ENCODE measurements around the gene GGACT. TPM values are rescaled to one million over a fixed set of nuclear protein-coding genes. Genes with fewer than 3 reads are reported as not detected.

GGACT gene
- total RNA-seq, 1 experiment from 2014 or later, result 0.97 TPM

GRCh38 chr13:100610391-100611347 lies 22.1 kb upstream of the GGACT start:
- Histone ChIP-seq H3K36me3 (no peaks in the 10 kb centered on the region), H3K4me1 (no peaks in the 10 kb centered on the region), H3K9me3 (replicated peaks) (no peaks in the 10 kb centered on the region), H3K4me3 (no peak overlapping the region), H3K27ac (no peak overlapping the region), H3K27me3 (no peaks in the 10 kb centered on the region)
- no peak for DNase-seq

- Histone ChIP-seq H3K4me3 (no peak overlapping the region), H3K36me3 (no peaks in the 10 kb centered on the region), H3K4me1 (no peaks in the 10 kb centered on the region), H3K27ac (no peak overlapping the region), H3K9me3 (replicated peaks) (no peaks in the 10 kb centered on the region), H3K27me3 (no peaks in the 10 kb centered on the region)
- no peak for DNase-seq
These were observed 20.3 kb upstream of the GGACT start for GRCh38 chr13:100608906-100609305.

- H3K4me3 ChIP-seq, result no peak overlapping the region
- no peak overlapping the region for H3K27ac ChIP-seq
- no peaks in the 10 kb centered on the region for H3K9me3 ChIP-seq (replicated peaks)
- DNase-seq, result no peak
- H3K36me3 ChIP-seq, result no peaks in the 10 kb centered on the region
- no peaks in the 10 kb centered on the region for H3K4me1 ChIP-seq
- no peaks in the 10 kb centered on the region for H3K27me3 ChIP-seq
These were observed 19.9 kb upstream of the GGACT start for GRCh38 chr13:100608489-100608888.

GRCh38 chr13:100604918-100605710 lies 16.5 kb upstream of the GGACT start:
- Histone ChIP-seq H3K36me3 (no peaks in the 10 kb centered on the region), H3K9me3 (replicated peaks) (no peaks in the 10 kb centered on the region), H3K27me3 (no peaks in the 10 kb centered on the region), H3K27ac (no peak overlapping the region), H3K4me3 (no peak overlapping the region), H3K4me1 (no peaks in the 10 kb centered on the region)
- no peak for DNase-seq

- Histone ChIP-seq H3K36me3 (no peaks in the 10 kb centered on the region), H3K27me3 (no peaks in the 10 kb centered on the region), H3K9me3 (replicated peaks) (no peaks in the 10 kb centered on the region), H3K4me3 (no peak overlapping the region), H3K4me1 (no peaks in the 10 kb centered on the region), H3K27ac (no peak overlapping the region)
- no peak for DNase-seq
These were observed 14.0 kb upstream of the GGACT start for GRCh38 chr13:100602493-100603111.

- H3K4me1 ChIP-seq, result no peaks in the 10 kb centered on the region
- H3K27me3 ChIP-seq, result no peaks in the 10 kb centered on the region
- H3K4me3 ChIP-seq, result no peak overlapping the region
- H3K27ac ChIP-seq, result no peak overlapping the region
- H3K9me3 ChIP-seq (replicated peaks), result no peaks in the 10 kb centered on the region
- no peak for DNase-seq
- no peaks in the 10 kb centered on the region for H3K36me3 ChIP-seq
These were observed 13.1 kb upstream of the GGACT start for GRCh38 chr13:100601716-100602115.

GRCh38 chr13:100600915-100601314 lies 12.3 kb upstream of the GGACT start:
- no peaks in the 10 kb centered on the region for H3K36me3 ChIP-seq
- no peak for DNase-seq
- no peak overlapping the region for H3K27ac ChIP-seq
- H3K9me3 ChIP-seq (replicated peaks), result no peaks in the 10 kb centered on the region
- no peaks in the 10 kb centered on the region for H3K27me3 ChIP-seq
- H3K4me1 ChIP-seq, result no peaks in the 10 kb centered on the region
- H3K4me3 ChIP-seq, result no peak overlapping the region

- H3K27me3 ChIP-seq, result no peaks in the 10 kb centered on the region
These were observed 11.9 kb upstream of the GGACT start for GRCh38 chr13:100600461-100600860.

GRCh38 chr13:100597253-100597652 lies 8.7 kb upstream of the GGACT start:
- DNase-seq, result no peak
- Histone ChIP-seq H3K27ac (no peak overlapping the region), H3K4me3 (no peak overlapping the region), H3K4me1 (no peaks in the 10 kb centered on the region), H3K36me3 (no peaks in the 10 kb centered on the region), H3K9me3 (replicated peaks) (no peaks in the 10 kb centered on the region), H3K27me3 (no peaks in the 10 kb centered on the region)

More at GRCh38 chr13:100600461-100600860, 11.9 kb upstream of the GGACT start:
- Histone ChIP-seq H3K4me1 (no peaks in the 10 kb centered on the region), H3K9me3 (replicated peaks) (no peaks in the 10 kb centered on the region), H3K36me3 (no peaks in the 10 kb centered on the region), H3K27ac (no peak overlapping the region), H3K4me3 (no peak overlapping the region)
- no peak for DNase-seq

- H3K36me3 ChIP-seq, result no peaks in the 10 kb centered on the region
- H3K27me3 ChIP-seq, result no peaks in the 10 kb centered on the region
- H3K4me3 ChIP-seq, result no peak overlapping the region
- no peaks in the 10 kb centered on the region for H3K4me1 ChIP-seq
- no peak for DNase-seq
- no peaks in the 10 kb centered on the region for H3K9me3 ChIP-seq (replicated peaks)
- H3K27ac ChIP-seq, result no peak overlapping the region
These were observed 7.9 kb upstream of the GGACT start for GRCh38 chr13:100596516-100596915.

GRCh38 chr13:100594731-100595130 lies 6.1 kb upstream of the GGACT start:
- no peaks in the 10 kb centered on the region for H3K9me3 ChIP-seq (replicated peaks)
- H3K36me3 ChIP-seq, result no peaks in the 10 kb centered on the region
- no peak overlapping the region for H3K27ac ChIP-seq
- no peaks in the 10 kb centered on the region for H3K4me1 ChIP-seq
- no peaks in the 10 kb centered on the region for H3K27me3 ChIP-seq
- no peak for DNase-seq
- no peak overlapping the region for H3K4me3 ChIP-seq

GRCh38 chr13:100594255-100594654 lies 5.7 kb upstream of the GGACT start:
- Histone ChIP-seq H3K27ac (no peak overlapping the region), H3K36me3 (no peaks in the 10 kb centered on the region), H3K4me3 (no peak overlapping the region), H3K27me3 (no peaks in the 10 kb centered on the region), H3K4me1 (no peaks in the 10 kb centered on the region; the same call in 1 of the 2 replicates), H3K9me3 (replicated peaks) (no peaks in the 10 kb centered on the region)
- DNase-seq, result no peak

GRCh38 chr13:100589178-100589725 lies 663 bp upstream of the GGACT start:
- peak in 1 of 2 experiments; percentile 4 for DNase-seq
- Histone ChIP-seq H3K27me3 (no peaks in the 10 kb centered on the region), H3K27ac (no peak overlapping the region), H3K4me1 (no peaks in the 10 kb centered on the region; the same call in 1 of the 2 replicates), H3K36me3 (no peaks in the 10 kb centered on the region), H3K9me3 (replicated peaks) (no peaks in the 10 kb centered on the region), H3K4me3 (peak overlapping the region; percentile 69)

GRCh38 chr13:100584896-100585295 lies 3.7 kb downstream of the GGACT start:
- H3K4me1 ChIP-seq, result no peaks in the 10 kb centered on the region; the same call in 1 of the 2 replicates
- H3K4me3 ChIP-seq, result no peak overlapping the region
- no peaks in the 10 kb centered on the region for H3K27me3 ChIP-seq
- no peaks in the 10 kb centered on the region for H3K36me3 ChIP-seq
- no peak overlapping the region for H3K27ac ChIP-seq
- H3K9me3 ChIP-seq (replicated peaks), result no peaks in the 10 kb centered on the region
- DNase-seq, result no peak

Measured in SJCRH30 (cell line).